LNCaP clone FGC (cell line): ENCODE measurements around the gene SLC17A7.

Experiments
- DNase-seq: peaks from one replicate; pipeline ENCODE4 v3.0.0-alpha.2; 2011; ENCODE audit warnings: low read depth
- H3K4me3 ChIP-seq: 2 replicates; pipeline ENCODE4 v1.5.1; 2011; ENCODE audit warnings: mild to moderate bottlenecking, low read depth, low read length, control low read depth
- TF ChIP-seq, protein P1 (sequence below): IDR thresholded peaks from 2 replicates; pipeline ENCODE4 v1.5.1; 2012; ENCODE audit warnings: mild to moderate bottlenecking; ENCODE audit not compliant: control insufficient read depth, insufficient read depth; ENCODE audit errors: extremely low read depth

Gene SLC17A7

DNA sequence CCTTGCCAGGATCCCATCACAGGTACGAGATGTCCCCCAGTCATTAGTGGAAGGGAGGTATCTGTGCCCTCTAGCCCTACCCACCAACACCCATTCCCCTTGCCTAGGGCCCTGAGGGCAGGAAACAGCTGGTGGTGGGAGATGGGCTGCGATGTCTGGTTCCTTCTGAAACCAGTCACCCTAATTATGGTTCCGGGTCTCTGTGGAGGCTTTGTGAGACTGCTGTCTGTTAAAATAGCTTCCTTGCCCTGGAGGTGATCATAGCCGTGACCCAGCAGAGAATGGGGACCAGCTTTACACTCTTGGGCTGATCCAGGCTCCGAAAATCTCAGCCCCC lies 17.2 kb upstream of the SLC17A7 start:
- no peak overlapping the region for H3K4me3 ChIP-seq
- TF ChIP-seq, protein P1, sequence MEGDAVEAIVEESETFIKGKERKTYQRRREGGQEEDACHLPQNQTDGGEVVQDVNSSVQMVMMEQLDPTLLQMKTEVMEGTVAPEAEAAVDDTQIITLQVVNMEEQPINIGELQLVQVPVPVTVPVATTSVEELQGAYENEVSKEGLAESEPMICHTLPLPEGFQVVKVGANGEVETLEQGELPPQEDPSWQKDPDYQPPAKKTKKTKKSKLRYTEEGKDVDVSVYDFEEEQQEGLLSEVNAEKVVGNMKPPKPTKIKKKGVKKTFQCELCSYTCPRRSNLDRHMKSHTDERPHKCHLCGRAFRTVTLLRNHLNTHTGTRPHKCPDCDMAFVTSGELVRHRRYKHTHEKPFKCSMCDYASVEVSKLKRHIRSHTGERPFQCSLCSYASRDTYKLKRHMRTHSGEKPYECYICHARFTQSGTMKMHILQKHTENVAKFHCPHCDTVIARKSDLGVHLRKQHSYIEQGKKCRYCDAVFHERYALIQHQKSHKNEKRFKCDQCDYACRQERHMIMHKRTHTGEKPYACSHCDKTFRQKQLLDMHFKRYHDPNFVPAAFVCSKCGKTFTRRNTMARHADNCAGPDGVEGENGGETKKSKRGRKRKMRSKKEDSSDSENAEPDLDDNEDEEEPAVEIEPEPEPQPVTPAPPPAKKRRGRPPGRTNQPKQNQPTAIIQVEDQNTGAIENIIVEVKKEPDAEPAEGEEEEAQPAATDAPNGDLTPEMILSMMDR, result no peak
- DNase-seq, result no peak

DNA sequence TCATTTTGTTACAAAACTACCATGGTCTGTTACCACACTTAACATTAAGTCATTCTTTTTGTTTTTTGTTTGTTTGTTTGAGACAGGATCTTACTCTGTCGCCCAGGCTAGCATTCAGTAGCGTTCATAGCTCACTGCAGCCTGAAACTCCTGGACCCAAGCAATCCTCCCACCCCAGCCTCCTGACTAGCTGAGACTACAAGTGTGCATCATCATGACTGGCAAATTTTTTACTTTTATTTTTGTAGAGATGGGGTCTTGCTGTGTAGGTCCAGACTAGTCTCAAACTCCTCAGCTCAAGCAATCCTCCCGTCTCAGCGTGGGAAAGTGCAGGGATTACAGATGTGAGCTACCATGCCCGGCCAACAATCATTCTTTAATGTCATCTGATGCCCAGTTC lies 15.0 kb upstream of the SLC17A7 start:
- TF ChIP-seq, protein P1, result no peak
- H3K4me3 ChIP-seq, result no peak overlapping the region
- no peak for DNase-seq

DNA sequence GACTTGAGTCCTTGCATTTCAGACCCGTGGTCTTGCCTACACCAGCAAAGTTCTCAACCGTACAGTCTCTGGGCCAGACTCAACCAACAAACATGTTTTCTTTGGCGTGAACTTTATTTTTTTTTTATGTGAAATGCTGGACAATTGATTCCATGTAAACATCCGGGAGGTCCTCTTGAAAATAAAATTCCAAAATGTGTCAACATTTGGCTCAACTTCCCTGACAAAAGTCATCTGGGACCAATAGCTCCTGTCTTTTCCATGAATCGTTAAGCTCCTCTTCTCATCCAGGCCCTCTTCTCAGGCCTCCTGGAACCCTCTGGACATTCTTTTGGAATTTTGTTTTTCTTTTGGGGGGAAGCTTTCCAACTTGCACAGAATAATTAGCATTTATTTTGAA lies 14.4 kb upstream of the SLC17A7 start:
- H3K4me3 ChIP-seq, result no peak overlapping the region
- no peak for DNase-seq
- TF ChIP-seq, protein P1, result no peak

DNA sequence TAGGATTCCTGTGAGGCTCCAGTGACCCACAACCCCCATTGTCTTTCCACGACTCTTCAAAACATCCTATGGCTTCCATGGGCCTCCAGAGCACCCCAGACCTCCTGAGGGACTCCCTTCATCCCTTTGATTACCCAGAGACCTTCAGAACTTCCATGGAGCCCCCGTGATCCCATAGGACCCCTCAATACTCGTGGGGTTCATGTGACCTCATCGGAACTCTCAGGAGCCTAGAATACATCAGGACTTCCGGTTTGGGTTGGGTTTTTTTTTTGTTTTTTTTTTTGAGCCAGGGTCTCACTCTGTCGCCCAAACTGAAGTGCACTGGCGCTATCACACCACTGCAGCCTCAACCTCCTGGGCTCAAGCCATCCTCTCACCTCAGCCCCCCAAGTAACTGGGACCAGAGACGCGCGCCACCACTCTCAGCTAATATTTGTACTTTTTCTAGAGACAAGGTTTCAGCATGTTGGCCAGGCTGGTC lies 12.5 kb upstream of the SLC17A7 start:
- DNase-seq, result no peak
- TF ChIP-seq, protein P1, result no peak
- peak overlapping the region; percentile 67 for H3K4me3 ChIP-seq

DNA sequence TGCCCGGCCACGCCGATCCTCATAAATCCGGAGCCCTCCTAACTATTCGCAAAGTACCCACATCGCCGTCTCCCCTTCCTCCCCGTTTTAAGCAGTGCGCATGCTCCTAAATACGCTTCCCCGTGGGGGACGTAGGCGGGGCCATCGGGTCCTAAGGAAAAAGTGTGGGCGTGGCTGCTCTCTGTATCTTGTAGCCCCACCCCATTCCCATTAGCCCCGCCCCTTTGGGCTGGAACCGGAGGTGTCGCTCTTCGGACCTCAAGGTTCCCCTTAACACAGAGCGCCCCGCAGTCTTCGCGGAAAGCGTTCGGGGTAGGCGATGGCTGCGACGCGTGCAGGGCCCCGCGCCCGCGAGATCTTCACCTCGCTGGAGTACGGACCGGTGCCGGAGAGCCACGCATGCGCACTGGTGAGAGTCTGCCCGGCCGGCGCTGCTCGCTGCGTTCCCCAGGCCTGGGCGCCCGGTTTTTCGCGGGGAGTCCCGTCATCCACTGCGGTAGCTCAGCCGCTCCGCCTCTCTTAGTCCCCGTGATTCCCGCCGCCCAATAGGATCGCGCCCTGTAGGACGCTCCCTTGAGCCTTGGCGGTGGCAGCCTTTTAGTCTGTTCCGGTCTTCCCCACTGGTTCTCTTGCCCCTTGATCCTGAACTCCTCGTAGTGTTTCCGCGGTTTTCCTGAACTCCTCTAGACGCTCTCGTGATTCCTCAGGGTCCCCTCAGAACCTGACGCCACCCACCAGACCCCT lies 11.9 kb upstream of the SLC17A7 start, which contains the start of gene ALDH16A1:
Gene ALDH16A1, plus strand, starts transcription at position 213 of the 744 bp plus-strand sequence. Its CDS starts 107 bp downstream, at position 320.
- DNase-seq, result peak; percentile 90
- H3K4me3 ChIP-seq, result peak within 1 kb of the TSS; percentile 78
- TF ChIP-seq, protein P1, result no peak

DNA sequence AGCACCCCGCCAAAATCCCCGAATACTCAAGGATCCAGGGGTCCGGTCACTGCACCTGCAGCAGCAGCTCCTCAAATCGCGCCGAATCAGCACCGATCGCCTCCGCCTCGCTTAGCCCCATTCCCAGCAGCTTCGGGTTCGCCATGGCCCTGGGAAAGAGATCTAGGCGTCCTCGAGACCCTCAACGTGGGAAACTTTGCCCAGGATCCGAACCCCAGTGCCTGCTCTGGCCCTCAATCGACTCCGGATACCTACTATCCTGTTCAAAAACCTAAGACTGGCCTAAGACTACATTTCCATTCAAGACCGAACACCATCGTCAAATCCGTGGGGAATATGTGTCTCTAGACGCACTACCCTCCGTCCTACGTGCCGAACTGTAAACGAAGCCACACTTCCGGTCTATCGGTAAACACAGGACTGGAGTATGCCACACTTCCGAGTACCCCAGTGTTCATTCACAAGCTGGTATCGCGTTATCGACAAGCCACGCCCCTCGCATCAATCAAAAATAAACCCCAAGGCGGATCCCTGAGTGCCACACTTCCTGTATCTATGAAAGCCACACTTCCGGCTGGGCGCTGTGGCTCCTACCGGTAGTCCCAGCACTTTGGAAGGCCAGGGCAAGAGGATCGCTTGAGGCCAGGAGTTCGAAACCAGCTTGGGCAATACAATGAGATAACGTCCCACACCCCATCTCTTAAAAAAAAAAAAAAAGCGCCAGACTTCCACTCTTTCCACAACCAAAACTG lies 10.3 kb upstream of the SLC17A7 start, which contains the start of gene PIH1D1:
Gene PIH1D1, minus strand, starts transcription at position 385 of the 752 bp plus-strand sequence. Its CDS starts 240 bp downstream, at position 145.
- DNase-seq, result peak; percentile 99
- H3K4me3 ChIP-seq, result peak within 1 kb of the TSS; percentile 78
- TF ChIP-seq, protein P1, result no peak
